PFSK-1 (cell line): ENCODE data around the gene LSP1.

ENCODE experiments used
- POLR2AphosphoS5 ChIP-seq: IDR thresholded peaks from 2 replicates; pipeline ENCODE4 v1.6.1; 2012; ENCODE audit warnings: low read depth, mild to moderate bottlenecking, control low read depth, low read length, moderate library complexity
- SIN3A ChIP-seq: IDR thresholded peaks from 2 replicates; pipeline ENCODE4 v1.6.1; 2012; ENCODE audit warnings: mild to moderate bottlenecking, low read length, moderate library complexity, borderline replicate concordance; ENCODE audit not compliant: insufficient read depth
- TAF1 ChIP-seq: IDR thresholded peaks from 2 replicates; pipeline ENCODE4 v1.6.1; 2012; ENCODE audit warnings: low read length, control low read depth, borderline replicate concordance; ENCODE audit not compliant: insufficient read depth
- TF ChIP-seq, protein P1 (sequence below), 2 experiments: IDR thresholded peaks; 2 replicates each; pipeline versions ENCODE4 v1.6.1 to v1.8.0; 2011 to 2012; ENCODE audit warnings: low read depth in 2 of 2, low read length in 2 of 2, control low read depth in 1 of 2, inconsistent platforms in 1 of 2, mild to moderate bottlenecking in 1 of 2, moderate library complexity in 1 of 2; ENCODE audit not compliant: insufficient read depth in 1 of 2

GRCh38 chr11:1825785-1826451, 27.0 kb upstream of the LSP1 start:
- TF ChIP-seq POLR2AphosphoS5 = no peak
- no peak for TF ChIP-seq SIN3A
- no peak for TF ChIP-seq TAF1
- TF ChIP-seq, protein P1, sequence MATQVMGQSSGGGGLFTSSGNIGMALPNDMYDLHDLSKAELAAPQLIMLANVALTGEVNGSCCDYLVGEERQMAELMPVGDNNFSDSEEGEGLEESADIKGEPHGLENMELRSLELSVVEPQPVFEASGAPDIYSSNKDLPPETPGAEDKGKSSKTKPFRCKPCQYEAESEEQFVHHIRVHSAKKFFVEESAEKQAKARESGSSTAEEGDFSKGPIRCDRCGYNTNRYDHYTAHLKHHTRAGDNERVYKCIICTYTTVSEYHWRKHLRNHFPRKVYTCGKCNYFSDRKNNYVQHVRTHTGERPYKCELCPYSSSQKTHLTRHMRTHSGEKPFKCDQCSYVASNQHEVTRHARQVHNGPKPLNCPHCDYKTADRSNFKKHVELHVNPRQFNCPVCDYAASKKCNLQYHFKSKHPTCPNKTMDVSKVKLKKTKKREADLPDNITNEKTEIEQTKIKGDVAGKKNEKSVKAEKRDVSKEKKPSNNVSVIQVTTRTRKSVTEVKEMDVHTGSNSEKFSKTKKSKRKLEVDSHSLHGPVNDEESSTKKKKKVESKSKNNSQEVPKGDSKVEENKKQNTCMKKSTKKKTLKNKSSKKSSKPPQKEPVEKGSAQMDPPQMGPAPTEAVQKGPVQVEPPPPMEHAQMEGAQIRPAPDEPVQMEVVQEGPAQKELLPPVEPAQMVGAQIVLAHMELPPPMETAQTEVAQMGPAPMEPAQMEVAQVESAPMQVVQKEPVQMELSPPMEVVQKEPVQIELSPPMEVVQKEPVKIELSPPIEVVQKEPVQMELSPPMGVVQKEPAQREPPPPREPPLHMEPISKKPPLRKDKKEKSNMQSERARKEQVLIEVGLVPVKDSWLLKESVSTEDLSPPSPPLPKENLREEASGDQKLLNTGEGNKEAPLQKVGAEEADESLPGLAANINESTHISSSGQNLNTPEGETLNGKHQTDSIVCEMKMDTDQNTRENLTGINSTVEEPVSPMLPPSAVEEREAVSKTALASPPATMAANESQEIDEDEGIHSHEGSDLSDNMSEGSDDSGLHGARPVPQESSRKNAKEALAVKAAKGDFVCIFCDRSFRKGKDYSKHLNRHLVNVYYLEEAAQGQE (IDR thresholded peaks at IDR 0.05; ENCODE audit: insufficient read depth in 1 of 2, low read depth in 2 of 2, low read length in 2 of 2) = no peak
